Parathyroid adenoma (tissue), 2 donors: ENCODE results near the gene RPL28.
A peak's percentile ranks its signal among the peaks of the same experiment; 100 is the strongest.
"Not testable (repeated sequence)": the region's sequence is repeated elsewhere in the genome, so short reads cannot be mapped to it uniquely, and the experiment has no call there.

ENCODE experiments used
- H2AFZ ChIP-seq: fragments of 300-600 bp; sonication (generic); one replicate; pipeline ENCODE4 v1.7.0; 2017; ENCODE audit warnings: antibody characterized with exemption, mild to moderate bottlenecking
- H3K27ac ChIP-seq: fragments of 300-600 bp; sonication (generic); one replicate; pipeline ENCODE4 v1.7.0; 2017
- H3K27me3 ChIP-seq: fragments of 300-600 bp; sonication (generic); one replicate; pipeline ENCODE4 v1.7.0; 2017; ENCODE audit warnings: low read length; ENCODE audit not compliant: control insufficient read depth, insufficient read depth
- H3K36me3 ChIP-seq: fragments of 300-600 bp; sonication (generic); one replicate; pipeline ENCODE4 v1.7.0; 2017; ENCODE audit warnings: low read length; ENCODE audit not compliant: control insufficient read depth, insufficient read depth
- H3K4me1 ChIP-seq: fragments of 300-600 bp; sonication (generic); one replicate; pipeline ENCODE4 v1.7.0; 2017; ENCODE audit warnings: control low read depth
- H3K4me2 ChIP-seq: fragments of 300-600 bp; sonication (generic); one replicate; pipeline ENCODE4 v1.7.0; 2017; ENCODE audit warnings: low read length
- H3K4me3 ChIP-seq: fragments of 300-600 bp; sonication (generic); one replicate; pipeline ENCODE4 v1.7.0; 2017; ENCODE audit warnings: low read depth, low read length
- H3K79me2 ChIP-seq: fragments of 300-600 bp; sonication (generic); one replicate; pipeline ENCODE4 v1.7.0; 2017; ENCODE audit warnings: control low read depth
- H3K9ac ChIP-seq: fragments of 300-600 bp; sonication (generic); one replicate; pipeline ENCODE4 v1.7.0; 2017; ENCODE audit warnings: mild to moderate bottlenecking
- H3K9me3 ChIP-seq: fragments of 300-600 bp; sonication (generic); one replicate; pipeline ENCODE4 v1.7.0; 2017; ENCODE audit warnings: low read length; ENCODE audit not compliant: control insufficient read depth
- CTCF ChIP-seq: fragments of 300-600 bp; sonication (generic); IDR thresholded peaks from one replicate; pipeline ENCODE4 v1.7.0; 2017; ENCODE audit warnings: antibody characterized with exemption, mild to moderate bottlenecking
- donor health status: primary hyperparathyroidism.

RPL28 gene

GRCh38 chr19:55410168-55410567, 24.4 kb downstream of the RPL28 start:
- H3K36me3 ChIP-seq = no peaks in the 10 kb centered on the region
- TF ChIP-seq CTCF = no peak
- H3K79me2 ChIP-seq = peaks cover 11% of the 10 kb centered on the region
- H2AFZ ChIP-seq = no peak overlapping the region
- no peak overlapping the region for H3K27ac ChIP-seq
- H3K27me3 ChIP-seq = no peaks in the 10 kb centered on the region
- no peak overlapping the region for H3K4me2 ChIP-seq
- peaks cover 4% of the 10 kb centered on the region for H3K4me1 ChIP-seq
- H3K9ac ChIP-seq = no peak overlapping the region
- no peak overlapping the region for H3K4me3 ChIP-seq
- H3K9me3 ChIP-seq = no peaks in the 10 kb centered on the region

GRCh38 chr19:55418185-55418584, 32.5 kb downstream of the RPL28 start:
- H3K4me1 ChIP-seq = no peaks in the 10 kb centered on the region
- TF ChIP-seq CTCF = peak; percentile 75
- no peak overlapping the region for H3K4me2 ChIP-seq
- H2AFZ ChIP-seq = no peak overlapping the region
- H3K27ac ChIP-seq = no peak overlapping the region
- no peak overlapping the region for H3K9ac ChIP-seq
- no peak overlapping the region for H3K4me3 ChIP-seq
- no peaks in the 10 kb centered on the region for H3K9me3 ChIP-seq
- H3K79me2 ChIP-seq = no peaks in the 10 kb centered on the region
- H3K36me3 ChIP-seq = no peaks in the 10 kb centered on the region
- no peaks in the 10 kb centered on the region for H3K27me3 ChIP-seq

GRCh38 chr19:55419103-55419502, 33.4 kb downstream of the RPL28 start:
- H3K36me3 ChIP-seq = no peaks in the 10 kb centered on the region
- H3K79me2 ChIP-seq = no peaks in the 10 kb centered on the region
- H2AFZ ChIP-seq = no peak overlapping the region
- H3K9me3 ChIP-seq = no peaks in the 10 kb centered on the region
- no peaks in the 10 kb centered on the region for H3K4me1 ChIP-seq
- no peak overlapping the region for H3K27ac ChIP-seq
- TF ChIP-seq CTCF = no peak
- no peak overlapping the region for H3K4me3 ChIP-seq
- no peak overlapping the region for H3K4me2 ChIP-seq
- no peak overlapping the region for H3K9ac ChIP-seq
- H3K27me3 ChIP-seq = no peaks in the 10 kb centered on the region

- TF ChIP-seq CTCF = no peak
- Histone ChIP-seq H2AFZ (no peak overlapping the region), H3K9me3 (no peaks in the 10 kb centered on the region), H3K4me1 (no peaks in the 10 kb centered on the region), H3K27me3 (no peaks in the 10 kb centered on the region), H3K9ac (no peak overlapping the region), H3K4me2 (no peak overlapping the region), H3K27ac (no peak overlapping the region), H3K4me3 (no peak overlapping the region), H3K36me3 (no peaks in the 10 kb centered on the region), H3K79me2 (no peaks in the 10 kb centered on the region)
Observed at GRCh38 chr19:55419624-55420236, 34.0 kb downstream of the RPL28 start.

- H3K27me3 ChIP-seq = not testable (repeated sequence)
Observed at GRCh38 chr19:55421281-55421680, 35.5 kb downstream of the RPL28 start.

More at GRCh38 chr19:55421281-55421680, 35.5 kb downstream of the RPL28 start:
- H2AFZ ChIP-seq, H3K9ac ChIP-seq, H3K36me3 ChIP-seq, H3K9me3 ChIP-seq, H3K79me2 ChIP-seq, H3K4me3 ChIP-seq, H3K27ac ChIP-seq, H3K4me1 ChIP-seq, H3K4me2 ChIP-seq: not testable (repeated sequence)
